Peyer's patch (tissue), 4 donors: Measurements from ENCODE around the gene SRSF8. TPM values are rescaled to one million over a fixed set of nuclear protein-coding genes. Genes with fewer than 3 reads are reported as not detected.

Source experiments
- DNase-seq, 3 donors: peaks; one replicate each; pipeline ENCODE4 v3.0.0-alpha.2; 2017 to 2019
- H3K27ac ChIP-seq, 4 donors: fragments of 200-600 bp; sonication (generic); one replicate each; pipeline ENCODE4 v1.5.1; 2016 to 2019
- H3K27me3 ChIP-seq, 2 donors: fragments of 200-600 bp; sonication (generic); one replicate each; pipeline ENCODE4 v1.5.1; 2019
- H3K36me3 ChIP-seq, 3 donors: fragments of 200-600 bp; sonication (generic); one replicate each; pipeline ENCODE4 v1.5.1; 2016 to 2019
- H3K4me1 ChIP-seq, 4 donors: fragments of 200-600 bp; sonication (generic); one replicate each; pipeline ENCODE4 v1.5.1; 2016 to 2019
- H3K4me3 ChIP-seq, 4 donors: fragments of 200-600 bp; sonication (generic); 1 replicate in 3 of 4; 2 replicates in 1 of 4; pipeline ENCODE4 v1.5.1; 2016 to 2019; ENCODE audit warnings: mild to moderate bottlenecking in 1 of 4
- H3K9me3 ChIP-seq, 4 donors: fragments of 200-600 bp; sonication (generic); one replicate each; pipeline ENCODE4 v1.5.1; 2016 to 2019; ENCODE audit warnings: mild to moderate bottlenecking in 1 of 4
- CTCF ChIP-seq, 6 experiments: fragments of 450-650 bp in 4 of 6; fragments of 200-600 bp in 2 of 6; sonication (generic) in 1 of 6; IDR thresholded peaks; one replicate each; pipeline ENCODE4 v1.5.1; 2017 to 2019; ENCODE audit warnings: antibody characterized with exemption in 6 of 6, mild to moderate bottlenecking in 3 of 6, moderate library complexity in 1 of 6
- POLR2A ChIP-seq, 2 donors: fragments of 450-650 bp; IDR thresholded peaks; one replicate each; pipeline ENCODE4 v1.5.1; 2017; ENCODE audit warnings: antibody characterized with exemption in 2 of 2, mild to moderate bottlenecking in 2 of 2, moderate library complexity in 2 of 2
- total RNA-seq, 4 donors: library from RNA; depleted of rRNA; stranded (reverse); fragments of >200 nt; gene quantifications; one replicate each; pipeline ENCODE4 v1.1.0, GENCODE V29; 2016

SRSF8 gene
- total RNA-seq, 4 donors from 2014 or later = 19.0 to 41.0 (median 27.4) TPM

- H3K9me3 ChIP-seq = no peaks in the 10 kb centered on the region
- TF ChIP-seq CTCF (IDR thresholded peaks at IDR 0.05) (no peak), POLR2A (IDR thresholded peaks at IDR 0.05) (no peak)
- H3K27me3 ChIP-seq = no peaks in the 10 kb centered on the region
- no peak overlapping the region for H3K27ac ChIP-seq
- H3K4me3 ChIP-seq = no peak overlapping the region
- DNase-seq = no peak
- no peaks in the 10 kb centered on the region for H3K36me3 ChIP-seq
- no peaks in the 10 kb centered on the region for H3K4me1 ChIP-seq
Observed at GRCh38 chr11:95084509-95084908, 17.8 kb downstream of the SRSF8 start.

GRCh38 chr11:95085117-95085816 lies 18.5 kb downstream of the SRSF8 start:
- Histone ChIP-seq H3K4me1 (no peaks in the 10 kb centered on the region), H3K9me3 (no peaks in the 10 kb centered on the region), H3K27ac (no peak overlapping the region), H3K36me3 (no peaks in the 10 kb centered on the region), H3K27me3 (no peaks in the 10 kb centered on the region), H3K4me3 (no peak overlapping the region)
- TF ChIP-seq POLR2A (IDR thresholded peaks at IDR 0.05) (no peak), CTCF (IDR thresholded peaks at IDR 0.05) (no peak)
- DNase-seq = no peak

GRCh38 chr11:95086151-95086550 lies 19.4 kb downstream of the SRSF8 start:
- Histone ChIP-seq H3K27me3 (no peaks in the 10 kb centered on the region), H3K27ac (no peak overlapping the region), H3K9me3 (no peaks in the 10 kb centered on the region), H3K36me3 (no peaks in the 10 kb centered on the region), H3K4me3 (no peak overlapping the region), H3K4me1 (peaks cover 0 to 7% (median 3%) of the 10 kb centered on the region in 4 donors)
- TF ChIP-seq POLR2A (IDR thresholded peaks at IDR 0.05) = no peak
- no peak for DNase-seq

GRCh38 chr11:95086836-95087570 lies 20.3 kb downstream of the SRSF8 start:
- H3K4me3 ChIP-seq = no peak overlapping the region
- TF ChIP-seq POLR2A (IDR thresholded peaks at IDR 0.05) (no peak), CTCF (IDR thresholded peaks at IDR 0.05) (no peak)
- H3K36me3 ChIP-seq = no peaks in the 10 kb centered on the region
- H3K4me1 ChIP-seq = peaks cover 0 to 11% (median 3%) of the 10 kb centered on the region in 4 donors
- H3K9me3 ChIP-seq = no peaks in the 10 kb centered on the region
- no peaks in the 10 kb centered on the region for H3K27me3 ChIP-seq
- no peak overlapping the region for H3K27ac ChIP-seq
- DNase-seq = no peak

GRCh38 chr11:95088946-95089619 lies 22.4 kb downstream of the SRSF8 start:
- peak in 2 of 3 donors; percentile 51 to 57 for DNase-seq
- H3K9me3 ChIP-seq = no peaks in the 10 kb centered on the region
- H3K27ac ChIP-seq = peak overlapping the region; percentile 90 to 97 (median 92)
- H3K4me3 ChIP-seq = peak overlapping the region; percentile 65 to 94 (median 81)
- H3K36me3 ChIP-seq = no peaks in the 10 kb centered on the region
- peaks cover 0 to 29% (median 14%) of the 10 kb centered on the region in 4 donors for H3K4me1 ChIP-seq
- H3K27me3 ChIP-seq = no peaks in the 10 kb centered on the region
- TF ChIP-seq CTCF (IDR thresholded peaks at IDR 0.05) = no peak
